Neural cell (in vitro differentiated cells): ENCODE measurements around the gene IER5L. TPM values are rescaled to one million over a fixed set of nuclear protein-coding genes. Genes with fewer than 3 reads are reported as not detected.

Experiments used
- H2AFZ ChIP-seq: fragments of 200-600, 300-800 bp; sonication (generic), shearing (Covaris generic); 2 replicates; pipeline ENCODE4 v1.6.0; 2014; ENCODE audit warnings: low read depth, mild to moderate bottlenecking, antibody characterized with exemption, low read length, moderate library complexity
- H3F3A ChIP-seq: fragments of 200-600 bp; shearing (Covaris generic); 2 replicates; pipeline ENCODE4 v1.6.1; 2016; ENCODE audit warnings: mild to moderate bottlenecking, moderate library complexity, mixed read lengths, antibody characterized with exemption, low read length; ENCODE audit not compliant: insufficient read depth, poor library complexity, severe bottlenecking
- H3K27ac ChIP-seq: fragments of 200-600, 300-800 bp; sonication (generic), shearing (Covaris generic); 2 replicates; pipeline ENCODE4 v1.5.1; 2014; ENCODE audit warnings: mild to moderate bottlenecking, low read length, moderate library complexity
- H3K27me3 ChIP-seq: fragments of 300-800, 200-600 bp; sonication (generic), shearing (Covaris generic); 2 replicates; pipeline ENCODE4 v1.6.0; 2014; ENCODE audit warnings: mild to moderate bottlenecking, low read depth, low read length, moderate library complexity; ENCODE audit not compliant: insufficient read depth
- H3K36me3 ChIP-seq: fragments of 300-800, 200-600 bp; sonication (generic), shearing (Covaris generic); 2 replicates; pipeline ENCODE4 v1.5.1; 2014; ENCODE audit warnings: mild to moderate bottlenecking, antibody characterized with exemption, low read length, moderate library complexity; ENCODE audit not compliant: insufficient read depth
- H3K4me2 ChIP-seq: fragments of 300-800, 200-600 bp; sonication (generic), shearing (Covaris generic); 2 replicates; pipeline ENCODE4 v1.6.0; 2014; ENCODE audit warnings: mild to moderate bottlenecking, low read length
- H3K4me3 ChIP-seq: fragments of 300-800, 200-600 bp; sonication (generic), shearing (Covaris generic); 2 replicates; pipeline ENCODE4 v1.5.1; 2014; ENCODE audit warnings: mild to moderate bottlenecking, low read length, moderate library complexity
- H3K79me2 ChIP-seq: fragments of 200-600 bp; shearing (Covaris generic); replicated peaks from 2 replicates; pipeline ENCODE4 v1.6.0; 2014; ENCODE audit warnings: mild to moderate bottlenecking, low read length, moderate library complexity; ENCODE audit not compliant: insufficient read depth
- H3K9ac ChIP-seq: fragments of 300-800, 200-600 bp; sonication (generic), shearing (Covaris generic); 2 replicates; pipeline ENCODE4 v1.6.1; 2016; ENCODE audit warnings: mild to moderate bottlenecking, low read length, mixed read lengths
- H3K9me2 ChIP-seq: fragments of 200-600 bp; shearing (Covaris generic); 2 replicates; pipeline ENCODE4 v1.6.1; 2016; ENCODE audit warnings: mild to moderate bottlenecking, low read length, mixed read lengths; ENCODE audit not compliant: insufficient read depth
- H3K9me3 ChIP-seq: fragments of 200-600, 300-800 bp; sonication (generic), shearing (Covaris generic); 2 replicates; pipeline ENCODE4 v1.6.1; 2016; ENCODE audit warnings: mild to moderate bottlenecking, mixed run types, low read length, moderate library complexity, mixed read lengths
- H4K20me1 ChIP-seq: fragments of 200-600 bp; shearing (Covaris generic); 2 replicates; pipeline ENCODE4 v1.6.1; 2016; ENCODE audit warnings: mild to moderate bottlenecking, mixed run types; ENCODE audit not compliant: insufficient read depth
- CTCF ChIP-seq: fragments of 450-650 bp; IDR thresholded peaks from 2 replicates; pipeline ENCODE4 v1.5.1; 2014; ENCODE audit warnings: antibody characterized with exemption, mild to moderate bottlenecking, moderate library complexity; ENCODE audit not compliant: poor library complexity, severe bottlenecking
- EP300 ChIP-seq: fragments of 450-650 bp; conservative IDR thresholded peaks from 2 replicates; pipeline ENCODE4 v1.6.1; 2014; ENCODE audit warnings: antibody characterized with exemption, mild to moderate bottlenecking, moderate library complexity; ENCODE audit not compliant: poor library complexity, severe bottlenecking
- EZH2 ChIP-seq: fragments of 200-600, 300-800 bp; shearing (Covaris generic), sonication (generic); IDR thresholded peaks from 2 replicates; pipeline ENCODE4 v1.6.1; 2014; ENCODE audit warnings: antibody characterized with exemption, low read length, borderline replicate concordance, mild to moderate bottlenecking; ENCODE audit not compliant: insufficient read depth, poor library complexity, severe bottlenecking
- MXI1 ChIP-seq: fragments of 450-650 bp; conservative IDR thresholded peaks from 2 replicates; pipeline ENCODE4 v1.6.1; 2014; ENCODE audit warnings: antibody characterized with exemption, mild to moderate bottlenecking; ENCODE audit not compliant: poor library complexity, severe bottlenecking
- POLR2AphosphoS5 ChIP-seq: IDR thresholded peaks from 2 replicates; pipeline ENCODE4 v1.6.1; 2012
- RAD21 ChIP-seq: fragments of 450-650 bp; conservative IDR thresholded peaks from 2 replicates; pipeline ENCODE4 v1.6.1; 2014; ENCODE audit warnings: antibody characterized with exemption, mild to moderate bottlenecking, moderate library complexity
- REST ChIP-seq: IDR thresholded peaks from 2 replicates; pipeline ENCODE4 v1.6.1; 2012; ENCODE audit warnings: borderline replicate concordance
- SMC3 ChIP-seq: fragments of 450-650 bp; conservative IDR thresholded peaks from 2 replicates; pipeline ENCODE4 v1.6.1; 2014; ENCODE audit warnings: antibody characterized with exemption, mild to moderate bottlenecking, moderate library complexity; ENCODE audit not compliant: poor library complexity
- TAF1 ChIP-seq: IDR thresholded peaks from 2 replicates; pipeline ENCODE4 v1.6.1; 2012; ENCODE audit warnings: low read depth
- polyA plus RNA-seq: library from polyadenylated mRNA; depleted of rRNA; stranded (reverse); fragments of >200 nt; gene quantifications from 2 replicates; pipeline ENCODE4 v1.2.3, GENCODE V29; 2014

IER5L gene
- polyA plus RNA-seq, 1 donor from 2014 or later, result 20.8 TPM

- no peaks in the 10 kb centered on the region for H3K36me3 ChIP-seq
- no peaks in the 10 kb centered on the region for H3F3A ChIP-seq
- H3K4me2 ChIP-seq, result no peak overlapping the region
- H3K9ac ChIP-seq, result no peak overlapping the region
- no peak overlapping the region for H3K27ac ChIP-seq
- no peaks in the 10 kb centered on the region for H3K79me2 ChIP-seq
- H3K9me3 ChIP-seq, result no peaks in the 10 kb centered on the region
- no peaks in the 10 kb centered on the region for H3K9me2 ChIP-seq
- no peaks in the 10 kb centered on the region for H4K20me1 ChIP-seq
- no peak overlapping the region for H2AFZ ChIP-seq
- no peaks in the 10 kb centered on the region for H3K27me3 ChIP-seq
- H3K4me3 ChIP-seq, result no peak overlapping the region
- TF ChIP-seq TAF1 (no peak), EZH2 (no peak)
Observed at GRCh38 chr9:129166623-129167557, 11.2 kb downstream of the IER5L start.

- no peaks in the 10 kb centered on the region for H4K20me1 ChIP-seq
- no peaks in the 10 kb centered on the region for H3K9me2 ChIP-seq
- H3K4me3 ChIP-seq, result no peak overlapping the region
- H3K27me3 ChIP-seq, result no peaks in the 10 kb centered on the region
- H2AFZ ChIP-seq, result no peak overlapping the region
- TF ChIP-seq CTCF (no peak), EZH2 (no peak), POLR2AphosphoS5 (no peak), REST (no peak), TAF1 (no peak), MXI1 (no peak), EP300 (no peak), SMC3 (no peak), RAD21 (no peak)
- H3K9ac ChIP-seq, result no peak overlapping the region
- no peaks in the 10 kb centered on the region for H3K9me3 ChIP-seq
- H3K79me2 ChIP-seq, result no peaks in the 10 kb centered on the region
- no peaks in the 10 kb centered on the region for H3K36me3 ChIP-seq
- no peak overlapping the region for H3K4me2 ChIP-seq
- H3K27ac ChIP-seq, result no peak overlapping the region
- H3F3A ChIP-seq, result no peaks in the 10 kb centered on the region
Observed at GRCh38 chr9:129165198-129165597, 12.9 kb downstream of the IER5L start.
